NOMO-1 (cell line): ENCODE data around the gene FAM78B.

ENCODE experiments used
- DNase-seq, 2 experiments: peaks; one replicate each; lab custom pipeline; 2025; ENCODE audit not compliant: unreplicated experiment in 2 of 2; lab: John Stamatoyannopoulos, UW

The FAM78B gene

GRCh38 chr1:166080277-166080966 is 86.4 kb downstream of the FAM78B start:
- no peak for DNase-seq

- no peak for DNase-seq
Observed at GRCh38 chr1:166079276-166079675, 87.5 kb downstream of the FAM78B start.

- DNase-seq: no peak
Observed at GRCh38 chr1:166073489-166073888, 93.3 kb downstream of the FAM78B start.

GRCh38 chr1:166069390-166069789 is 97.4 kb downstream of the FAM78B start:
- DNase-seq: peak in 1 of 2 experiments; percentile 2

- no peak for DNase-seq
Observed at GRCh38 chr1:166066107-166066506, 100.7 kb downstream of the FAM78B start.

GRCh38 chr1:166064951-166065350 is 101.8 kb downstream of the FAM78B start:
- no peak for DNase-seq

GRCh38 chr1:166064313-166064926 is 102.4 kb downstream of the FAM78B start:
- no peak for DNase-seq

- no peak for DNase-seq
Observed at GRCh38 chr1:166063701-166064100, 103.1 kb downstream of the FAM78B start.

- DNase-seq: no peak
Observed at GRCh38 chr1:166062421-166063070, 104.3 kb downstream of the FAM78B start.

GRCh38 chr1:166057650-166058049 is 109.2 kb downstream of the FAM78B start:
- DNase-seq: no peak

- no peak for DNase-seq
Observed at GRCh38 chr1:166053395-166053794, 113.4 kb downstream of the FAM78B start.

- DNase-seq: no peak
Observed at GRCh38 chr1:166040202-166040997, 126.4 kb downstream of the FAM78B start.

- DNase-seq: no peak
Observed at GRCh38 chr1:166039436-166040201, 127.2 kb downstream of the FAM78B start.

GRCh38 chr1:166036092-166036491 is 130.7 kb downstream of the FAM78B start:
- no peak for DNase-seq

GRCh38 chr1:166032572-166033371 is 134.0 kb downstream of the FAM78B start:
- DNase-seq: no peak

- no peak for DNase-seq
Observed at GRCh38 chr1:166031932-166032571, 134.7 kb downstream of the FAM78B start.

- no peak for DNase-seq
Observed at GRCh38 chr1:166029196-166029945, 137.4 kb downstream of the FAM78B start.

GRCh38 chr1:166026555-166026954 is 140.2 kb downstream of the FAM78B start:
- no peak for DNase-seq
